ENCODE data around the gene HOXA7.

- TF ChIP-seq CTCF (IDR thresholded peaks at IDR 0.05) = no peak
- TF ChIP-seq REST (IDR thresholded peaks at IDR 0.05; ENCODE audit: low read depth, low read length) = no peak
- no peak for TF ChIP-seq JUND (IDR thresholded peaks at IDR 0.05)
- TF ChIP-seq USF2 (IDR thresholded peaks at IDR 0.05; ENCODE audit: borderline replicate concordance, low read depth, low read length) = 0 out of 2 replicates have a peak, but pooled peaks have one; percentile 14
- TF ChIP-seq NFIC (IDR thresholded peaks at IDR 0.05; ENCODE audit: borderline replicate concordance) = no peak
- TF ChIP-seq SIN3A (IDR thresholded peaks at IDR 0.05; ENCODE audit: borderline replicate concordance, low read depth, low read length) = no peak
- TF ChIP-seq EP300 (IDR thresholded peaks at IDR 0.05; ENCODE audit: borderline replicate concordance in 1 of 2, low read depth in 1 of 2, low read length in 1 of 2) = no peak
- TF ChIP-seq IRF3 (IDR thresholded peaks at IDR 0.05; ENCODE audit: low read depth, low read length) = no peak
- TF ChIP-seq ELF1 (IDR thresholded peaks at IDR 0.05) = peak; percentile 42; the same call in 1 of the 2 replicates
- no peak for TF ChIP-seq NRF1 (IDR thresholded peaks at IDR 0.05; ENCODE audit: low read depth, low read length)
- no peak for TF ChIP-seq GABPA (IDR thresholded peaks at IDR 0.05; ENCODE audit: low read depth)
- no peak for TF ChIP-seq SMC3 (IDR thresholded peaks at IDR 0.05; ENCODE audit: low read depth, low read length)
- no peak for TF ChIP-seq FOXJ3 (CRISPR knock-in tag; IDR thresholded peaks at IDR 0.05)
Measured at GRCh38 chr7:27130540-27131389, 25.7 kb downstream of the HOXA7 start, which contains the start of gene HOXA4.

Data from SK-N-SH (cell line).